Measurements from ENCODE around the gene FBXL13. TPM values are rescaled to one million over a fixed set of nuclear protein-coding genes. Genes with fewer than 3 reads are reported as not detected.

Gene FBXL13
- total and polyA plus RNA-seq, 2 experiments from 2014 or later: 1.2 to 2.5 TPM

GRCh38 chr7:102951839-102952238 lies 122.8 kb downstream of the FBXL13 start:
- peaks cover 18% of the 10 kb centered on the region; the same call in 1 of the 3 replicates for H3K36me3 Mint-ChIP-seq (ENCODE audit: low read depth)
- H3K27me3 ChIP-seq (ENCODE audit: insufficient read depth): no peaks in the 10 kb centered on the region

DNA sequence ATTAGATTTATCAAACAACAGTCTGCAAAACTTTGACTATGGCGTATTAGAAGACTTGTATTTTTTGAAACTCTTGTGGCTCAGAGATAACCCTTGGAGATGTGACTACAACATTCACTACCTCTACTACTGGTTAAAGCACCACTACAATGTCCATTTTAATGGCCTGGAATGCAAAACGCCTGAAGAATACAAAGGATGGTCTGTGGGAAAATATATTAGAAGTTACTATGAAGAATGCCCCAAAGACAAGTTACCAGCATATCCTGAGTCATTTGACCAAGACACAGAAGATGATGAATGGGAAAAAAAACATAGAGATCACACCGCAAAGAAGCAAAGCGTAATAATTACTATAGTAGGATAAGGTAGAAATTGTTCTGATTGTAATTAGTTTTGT lies 130.4 kb downstream of the FBXL13 start:
- Histone ChIP-seq H3F3A (replicated peaks; ENCODE audit: low read depth) (no peaks in the 10 kb centered on the region), H3K9me2 (ENCODE audit: insufficient read depth) (no peaks in the 10 kb centered on the region), H3K36me3 (ENCODE audit: insufficient read depth) (no peaks in the 10 kb centered on the region), H2AFZ (no peak overlapping the region), H3K4me1 (ENCODE audit: insufficient read depth) (peaks cover 41% of the 10 kb centered on the region), H4K20me1 (replicated peaks; ENCODE audit: insufficient read depth) (no peaks in the 10 kb centered on the region), H3K27me3 (ENCODE audit: insufficient read depth) (no peaks in the 10 kb centered on the region), H3K27ac (ENCODE audit: low read depth) (no peak overlapping the region), H3K4me3 (0 out of 2 replicates have a peak overlapping the region, but pooled peaks have one; percentile 25), H3K4me2 (peak overlapping the region; percentile 33), H3K79me2 (replicated peaks; ENCODE audit: insufficient read depth) (no peaks in the 10 kb centered on the region)
- H3K27me3 Mint-ChIP-seq (ENCODE audit: insufficient read depth, low read depth, poor library complexity): peaks cover 1% of the 10 kb centered on the region
- H3K4me3 Mint-ChIP-seq: no peak overlapping the region
- H3K4me1 Mint-ChIP-seq: peaks cover 38% of the 10 kb centered on the region
- TF ChIP-seq, protein P1, sequence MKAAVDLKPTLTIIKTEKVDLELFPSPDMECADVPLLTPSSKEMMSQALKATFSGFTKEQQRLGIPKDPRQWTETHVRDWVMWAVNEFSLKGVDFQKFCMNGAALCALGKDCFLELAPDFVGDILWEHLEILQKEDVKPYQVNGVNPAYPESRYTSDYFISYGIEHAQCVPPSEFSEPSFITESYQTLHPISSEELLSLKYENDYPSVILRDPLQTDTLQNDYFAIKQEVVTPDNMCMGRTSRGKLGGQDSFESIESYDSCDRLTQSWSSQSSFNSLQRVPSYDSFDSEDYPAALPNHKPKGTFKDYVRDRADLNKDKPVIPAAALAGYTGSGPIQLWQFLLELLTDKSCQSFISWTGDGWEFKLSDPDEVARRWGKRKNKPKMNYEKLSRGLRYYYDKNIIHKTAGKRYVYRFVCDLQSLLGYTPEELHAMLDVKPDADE (IDR thresholded peaks at IDR 0.05): no peak
- TF ChIP-seq POLR2AphosphoS5 (IDR thresholded peaks at IDR 0.05; ENCODE audit: low read depth): no peak
- 0 out of 2 replicates have a peak, but pooled peaks have one; percentile 40 for TF ChIP-seq ZNF462 (CRISPR knock-in tag; IDR thresholded peaks at IDR 0.05)
- TF ChIP-seq EZH2 (IDR thresholded peaks at IDR 0.05; ENCODE audit: low read depth, unreplicated experiment): no peak
- peak; percentile 39 for ATAC-seq
- H3K36me3 Mint-ChIP-seq (ENCODE audit: low read depth): no peaks in the 10 kb centered on the region
- H3K27ac Mint-ChIP-seq: no peak overlapping the region
- H3K9me3 Mint-ChIP-seq: no peaks in the 10 kb centered on the region
- no peak for DNase-seq (ENCODE audit: low spot score)

More at GRCh38 chr7:102951839-102952238, 122.8 kb downstream of the FBXL13 start:
- H3K27me3 Mint-ChIP-seq (ENCODE audit: insufficient read depth, low read depth, poor library complexity): no peaks in the 10 kb centered on the region
- no peak overlapping the region for H3K27ac Mint-ChIP-seq
- no peaks in the 10 kb centered on the region for H3K9me2 ChIP-seq (ENCODE audit: insufficient read depth)
- H3F3A ChIP-seq (replicated peaks; ENCODE audit: low read depth): no peaks in the 10 kb centered on the region
- no peak for TF ChIP-seq ZNF114 (CRISPR knock-in tag; IDR thresholded peaks at IDR 0.05)
- TF ChIP-seq JUNB (IDR thresholded peaks at IDR 0.05; ENCODE audit: unreplicated experiment): no peak
- TF ChIP-seq, protein P1 (IDR thresholded peaks at IDR 0.05): no peak
- TF ChIP-seq EZH2phosphoT487 (IDR thresholded peaks at IDR 0.05; ENCODE audit: unreplicated experiment): no peak
- TF ChIP-seq STAT1 (IDR thresholded peaks at IDR 0.05; ENCODE audit: unreplicated experiment): no peak
- no peak for TF ChIP-seq ZNF331 (CRISPR knock-in tag; IDR thresholded peaks at IDR 0.05; ENCODE audit: low read depth)
- no peak overlapping the region for H3K4me2 ChIP-seq
- H2AFZ ChIP-seq: no peak overlapping the region
- no peaks in the 10 kb centered on the region for H4K20me1 ChIP-seq (replicated peaks; ENCODE audit: insufficient read depth)
- H3K36me3 ChIP-seq (ENCODE audit: insufficient read depth): no peaks in the 10 kb centered on the region
- H3K4me3 Mint-ChIP-seq: no peak overlapping the region
- no peak overlapping the region for H3K4me3 ChIP-seq
- H3K9me3 Mint-ChIP-seq: peaks cover 20% of the 10 kb centered on the region
- H3K4me1 Mint-ChIP-seq: no peaks in the 10 kb centered on the region
- no peaks in the 10 kb centered on the region for H3K4me1 ChIP-seq (ENCODE audit: insufficient read depth)
- no peak overlapping the region for H3K27ac ChIP-seq (ENCODE audit: low read depth)
- DNase-seq (ENCODE audit: low spot score) (no peak), ATAC-seq (no peak)
- no peaks in the 10 kb centered on the region for H3K79me2 ChIP-seq (replicated peaks; ENCODE audit: insufficient read depth)

All from GM23338 (cell line).